ENCODE data around the gene GCN1.
"Not testable (repeated sequence)": the region's sequence is repeated elsewhere in the genome, so short reads cannot be mapped to it uniquely, and the experiment has no call there.

GCN1 gene

DNA sequence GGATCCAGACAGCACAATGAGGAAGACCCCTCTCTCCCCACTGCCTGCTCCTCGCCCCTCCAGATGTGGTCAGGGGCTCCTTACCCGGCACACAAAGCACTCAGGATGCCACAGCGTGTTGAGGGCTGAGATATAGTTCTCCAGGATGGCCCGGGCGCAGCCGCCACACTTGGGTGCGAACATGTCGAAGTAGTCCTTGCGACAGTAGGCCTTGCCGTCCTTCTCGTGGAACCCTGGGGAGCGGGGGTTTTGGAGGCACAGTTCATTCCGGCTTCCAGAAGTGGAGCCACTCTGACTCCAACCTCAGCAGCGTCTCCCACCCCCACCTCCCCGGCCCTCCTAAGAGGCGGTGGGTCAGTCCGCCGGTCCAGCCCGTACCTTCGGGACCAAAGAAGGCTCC is 19.2 kb upstream of the GCN1 start:
- DNase-seq (ENCODE audit: low read depth in 3 of 3) = no peak

DNA sequence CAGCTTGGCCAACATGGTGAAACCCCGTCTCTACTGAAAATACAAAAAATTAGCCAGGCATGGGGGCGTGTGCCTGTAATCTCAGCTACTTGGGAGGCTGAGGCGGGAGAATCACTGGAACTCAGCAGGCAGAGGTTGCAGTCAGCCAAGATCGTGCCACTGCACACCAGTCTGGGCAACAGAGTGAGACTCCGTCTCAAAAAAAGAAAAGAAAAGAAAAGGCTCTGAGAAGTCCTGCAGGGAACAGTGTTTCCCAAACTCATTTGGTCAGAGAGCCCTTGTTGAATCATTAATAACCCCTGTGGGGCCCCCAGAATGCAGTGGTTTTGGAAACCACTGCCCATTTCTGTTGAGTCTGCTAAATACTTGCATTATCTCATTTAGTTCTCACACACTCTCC is 18.7 kb upstream of the GCN1 start:
- not testable (repeated sequence) for DNase-seq (ENCODE audit: low read depth in 3 of 3)

DNA sequence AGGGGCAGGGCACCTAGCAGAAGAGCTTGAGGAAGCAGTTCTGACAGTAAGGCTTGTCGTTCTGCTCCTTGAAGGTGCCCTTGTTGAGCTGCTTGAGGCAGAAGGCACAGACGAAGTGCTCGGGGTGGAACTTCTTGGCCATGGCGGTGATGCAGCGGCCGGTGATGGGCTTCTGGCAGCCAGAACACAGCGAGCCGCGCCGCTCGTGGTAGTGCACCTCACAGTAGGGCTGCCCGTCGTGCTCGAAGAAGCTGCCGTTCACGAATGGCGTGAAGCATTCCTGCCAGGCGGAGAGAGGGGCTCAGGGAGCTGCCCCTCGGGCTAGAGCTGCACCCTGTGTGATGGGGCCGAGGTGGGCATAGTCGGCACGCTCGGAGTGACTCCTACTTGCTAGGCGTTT is 17.8 kb upstream of the GCN1 start:
- no peak for DNase-seq (ENCODE audit: low read depth in 3 of 3)

DNA sequence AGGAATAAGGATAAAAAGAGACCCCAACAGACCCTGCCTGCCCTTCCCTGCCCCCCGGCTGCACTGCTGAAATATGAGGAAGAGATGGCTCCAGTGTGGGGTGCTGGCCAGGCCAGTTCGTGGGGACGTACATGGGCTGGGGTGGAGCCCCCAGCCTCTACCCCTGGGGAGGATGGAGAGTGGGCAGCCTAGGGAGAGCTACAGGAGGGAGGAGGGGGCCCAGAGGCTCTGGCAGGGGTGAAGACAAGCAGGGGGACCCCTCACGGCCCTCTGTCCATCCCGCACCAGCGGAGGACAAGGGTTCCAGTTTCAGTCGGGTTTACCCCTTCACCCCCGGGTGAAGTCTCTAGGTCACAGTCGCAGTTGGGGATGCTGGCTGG is 17.4 kb upstream of the GCN1 start:
- DNase-seq (ENCODE audit: low read depth in 3 of 3) = no peak

DNA sequence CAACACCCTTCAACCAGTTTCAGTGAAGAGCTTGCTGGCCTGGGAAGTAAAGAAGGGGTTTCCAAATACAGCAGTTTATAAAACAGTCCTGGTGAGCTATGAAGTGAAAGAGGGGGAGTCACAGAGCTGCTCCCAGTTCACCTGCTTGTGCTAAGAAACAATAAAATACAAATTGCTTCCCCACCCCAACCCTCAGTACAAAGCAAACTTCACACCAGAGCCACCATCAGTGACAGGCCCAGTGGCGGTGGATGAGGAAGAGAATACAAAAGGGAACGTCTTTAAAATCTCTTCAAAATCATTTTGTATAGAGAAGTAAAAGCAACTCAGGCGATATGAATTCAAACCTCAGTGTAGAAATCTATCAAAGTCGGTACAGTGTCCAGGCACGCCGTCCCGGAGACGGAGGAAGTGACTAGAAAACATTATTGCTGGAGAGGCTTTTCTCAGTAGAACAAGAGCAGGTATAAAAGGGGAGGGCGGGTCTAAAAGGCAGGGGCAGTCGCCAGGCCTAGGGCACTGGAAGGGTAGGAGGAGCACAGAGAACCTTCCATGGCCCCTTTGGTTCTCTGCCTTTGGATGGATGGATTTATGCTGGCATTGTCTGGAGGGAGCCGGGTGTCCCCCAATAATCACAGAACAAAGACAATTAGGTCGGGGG is 16.9 kb upstream of the GCN1 start:
- DNase-seq (ENCODE audit: low read depth in 3 of 3) = no peak

DNA sequence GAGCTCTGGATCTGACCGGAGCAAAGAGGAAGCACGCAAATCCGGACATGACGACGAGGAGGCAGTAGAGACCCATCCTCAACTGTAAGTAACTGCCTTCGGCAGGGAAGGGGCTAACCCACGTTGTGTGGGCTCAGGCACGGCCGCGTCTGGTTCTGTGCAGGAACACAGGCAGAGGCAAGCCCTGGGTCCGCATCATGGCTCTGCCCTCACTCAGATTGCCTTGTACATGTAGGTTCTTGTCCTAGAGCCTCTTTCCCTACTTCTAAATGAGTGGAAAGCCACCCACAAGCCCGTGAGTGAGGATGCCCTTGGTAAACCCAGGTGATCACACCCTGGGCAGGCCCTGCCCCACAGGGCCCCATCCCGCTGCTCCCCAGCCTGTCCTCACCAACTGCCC is 15.3 kb upstream of the GCN1 start:
- DNase-seq (ENCODE audit: low read depth in 3 of 3) = no peak

DNA sequence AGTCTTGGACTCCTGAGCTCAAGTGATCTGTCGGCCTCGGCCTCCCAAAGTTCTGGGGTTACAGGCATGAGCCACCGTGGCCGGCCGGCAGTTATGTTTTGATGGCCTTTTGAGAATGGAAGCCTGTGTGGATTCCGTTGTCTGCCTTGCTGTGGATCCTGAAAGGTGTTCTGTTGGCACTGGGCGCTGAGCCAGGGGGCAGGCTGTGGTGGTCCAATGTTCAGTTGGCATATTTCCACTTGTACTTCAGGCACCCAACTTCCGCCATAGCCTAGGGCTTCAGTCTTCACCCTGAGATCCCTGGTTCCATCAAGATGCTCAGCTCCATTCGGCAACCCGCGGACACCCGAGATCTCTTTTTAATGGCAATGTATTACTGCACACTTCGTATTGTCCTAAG is 12.7 kb upstream of the GCN1 start:
- no peak for DNase-seq (ENCODE audit: low read depth in 3 of 3)

DNA sequence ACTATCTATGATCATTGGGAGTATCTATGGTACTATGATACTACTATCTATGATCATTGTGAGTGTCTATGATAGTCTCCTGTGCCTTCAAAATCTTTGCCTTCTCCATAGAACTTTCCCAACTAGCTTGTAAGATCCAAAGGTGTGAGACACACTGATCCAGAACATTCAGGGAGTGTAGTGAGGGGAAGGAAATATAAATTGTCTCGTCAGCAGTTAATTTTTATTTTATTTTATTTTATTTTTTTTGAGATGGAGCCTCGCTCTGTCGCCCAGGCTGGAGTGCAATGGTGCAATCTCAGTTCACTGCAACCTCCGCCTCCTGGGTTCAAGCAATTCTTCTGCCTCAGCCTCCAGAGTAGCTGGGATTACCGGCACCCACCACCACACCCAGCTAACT is 12.3 kb upstream of the GCN1 start:
- not testable (repeated sequence) for DNase-seq (ENCODE audit: low read depth in 3 of 3)

DNA sequence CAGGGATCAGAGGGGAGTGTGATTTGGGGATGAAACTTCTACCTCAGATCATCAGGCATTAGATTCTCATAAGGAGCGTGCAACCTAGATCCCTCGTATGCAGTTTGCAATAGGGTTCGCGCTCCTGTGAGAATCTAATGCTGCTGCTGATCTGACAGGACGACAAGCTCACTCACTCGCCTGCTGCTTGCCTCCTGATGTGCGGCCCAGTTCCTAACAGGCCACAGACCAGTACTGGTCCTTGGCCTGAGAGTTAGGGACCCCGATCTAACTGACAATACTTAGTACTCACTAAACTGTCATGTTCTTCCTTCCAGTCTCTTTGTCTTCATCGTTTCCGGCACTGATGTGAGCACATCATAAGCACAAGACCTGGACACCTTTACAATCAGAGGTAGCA is 11.7 kb upstream of the GCN1 start:
- no peak for DNase-seq (ENCODE audit: low read depth in 3 of 3)

DNA sequence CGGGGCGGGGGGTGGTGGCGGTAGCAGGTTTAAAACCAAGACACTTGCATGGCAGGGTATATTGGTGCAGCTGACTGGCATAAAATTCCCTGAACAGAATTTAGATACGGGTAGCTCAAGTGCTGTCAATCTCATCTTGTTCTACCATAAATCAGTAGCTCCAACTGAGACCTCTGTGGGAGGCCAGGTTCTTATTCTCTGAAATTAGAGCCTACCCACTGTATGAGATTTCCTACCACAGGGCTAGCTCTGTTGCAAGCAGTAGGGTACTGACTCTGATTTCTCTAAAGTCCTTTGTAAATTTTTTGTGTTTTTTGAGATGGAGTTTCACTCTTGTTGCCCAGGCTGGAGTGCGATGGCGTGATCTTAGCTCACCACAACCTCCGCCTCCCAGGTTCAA is 9.7 kb upstream of the GCN1 start:
- no peak for DNase-seq (ENCODE audit: low read depth in 3 of 3)

DNA sequence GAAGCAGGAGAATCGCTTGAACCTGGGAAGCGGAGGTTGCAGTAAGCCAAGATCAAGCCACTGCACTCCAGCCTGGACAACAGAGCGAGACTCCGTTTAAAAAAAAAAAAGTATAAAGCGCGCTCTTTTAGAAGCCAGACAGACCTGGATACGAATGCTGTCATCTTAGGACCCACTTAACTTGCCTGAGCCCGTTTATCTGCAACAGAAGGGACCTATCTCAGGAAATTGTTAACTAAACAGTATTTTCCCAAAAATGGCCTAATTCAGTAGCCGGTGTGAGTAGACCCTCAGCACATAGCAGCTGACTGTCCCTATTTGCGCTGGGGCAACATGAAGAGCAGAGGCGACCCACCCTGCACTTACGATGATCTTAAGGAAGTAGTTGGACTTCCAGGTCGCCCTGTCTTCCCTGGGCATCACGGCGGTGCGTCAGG is 5.9 kb upstream of the GCN1 start:
- DNase-seq (ENCODE audit: low read depth in 3 of 3) = no peak

DNA sequence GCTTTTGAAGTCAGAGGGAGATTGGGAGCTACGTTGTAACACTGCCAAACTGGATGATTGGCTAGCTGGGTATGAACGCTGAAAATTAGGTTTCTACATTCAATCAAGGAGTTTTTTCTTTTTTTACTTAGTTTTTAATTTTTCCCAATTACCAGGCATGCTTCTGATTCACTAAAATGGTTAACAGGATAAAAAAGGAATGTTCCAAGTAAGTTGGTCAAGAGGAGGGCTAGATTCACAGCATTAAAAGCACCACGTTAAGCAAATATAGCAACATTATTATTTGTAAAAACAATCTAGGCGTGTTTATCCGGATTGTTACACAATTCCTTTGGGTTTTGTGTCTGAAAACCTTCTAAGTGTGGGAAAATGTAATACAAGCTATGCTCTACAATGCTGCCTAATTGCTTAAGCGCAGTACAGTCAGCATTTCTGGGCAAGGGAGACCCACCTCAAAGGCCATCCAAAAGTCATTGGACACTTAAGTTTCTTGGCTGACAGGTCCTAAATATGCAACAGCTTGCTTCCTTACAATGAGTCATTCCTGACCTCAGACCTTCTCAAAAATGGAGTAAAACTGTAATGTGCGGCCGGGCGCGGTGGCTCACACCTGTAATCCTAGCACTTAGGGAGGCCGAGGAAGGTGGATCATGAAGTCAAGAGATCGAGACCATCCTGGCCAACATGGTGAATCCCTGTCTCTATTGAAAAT is 5.2 kb upstream of the GCN1 start:
- DNase-seq (ENCODE audit: low read depth in 3 of 3) = no peak

DNA sequence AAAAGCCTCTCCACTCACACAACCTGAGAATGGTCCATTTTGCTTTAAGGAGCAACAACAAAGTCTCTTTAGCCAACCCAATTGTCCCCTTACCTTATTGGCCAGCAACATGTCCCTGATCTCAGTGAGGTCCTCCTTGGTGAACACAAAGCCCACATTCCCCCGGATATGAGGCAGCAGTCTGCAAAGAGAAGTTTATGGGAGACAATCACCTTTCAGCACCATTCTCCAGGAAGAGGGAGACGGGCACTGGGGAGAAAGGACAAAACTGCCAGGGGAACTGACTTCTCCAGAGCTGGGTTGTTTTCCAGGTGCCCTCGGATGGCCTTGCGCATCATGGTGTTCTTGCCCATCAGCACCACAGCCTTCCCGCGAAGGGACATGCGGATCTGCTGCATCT is 4.5 kb upstream of the GCN1 start:
- no peak for DNase-seq (ENCODE audit: low read depth in 3 of 3)

DNA sequence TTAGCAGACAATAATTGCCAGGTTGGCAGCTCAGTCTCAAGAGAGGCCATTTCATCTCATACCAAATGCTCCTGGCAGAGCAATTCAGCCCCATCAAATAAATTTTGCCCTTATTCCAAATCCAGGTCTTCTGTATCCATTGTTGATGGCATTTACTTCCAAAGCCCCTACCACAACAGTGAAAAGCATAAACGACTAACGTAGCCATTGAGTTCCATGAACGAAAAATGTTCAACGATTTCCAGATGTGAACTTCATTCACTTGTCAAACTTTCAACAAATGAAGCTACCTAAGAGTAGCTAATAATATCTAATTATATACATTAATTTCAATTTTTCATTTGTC is 3.0 kb upstream of the GCN1 start:
- DNase-seq (ENCODE audit: low read depth in 3 of 3) = no peak

DNA sequence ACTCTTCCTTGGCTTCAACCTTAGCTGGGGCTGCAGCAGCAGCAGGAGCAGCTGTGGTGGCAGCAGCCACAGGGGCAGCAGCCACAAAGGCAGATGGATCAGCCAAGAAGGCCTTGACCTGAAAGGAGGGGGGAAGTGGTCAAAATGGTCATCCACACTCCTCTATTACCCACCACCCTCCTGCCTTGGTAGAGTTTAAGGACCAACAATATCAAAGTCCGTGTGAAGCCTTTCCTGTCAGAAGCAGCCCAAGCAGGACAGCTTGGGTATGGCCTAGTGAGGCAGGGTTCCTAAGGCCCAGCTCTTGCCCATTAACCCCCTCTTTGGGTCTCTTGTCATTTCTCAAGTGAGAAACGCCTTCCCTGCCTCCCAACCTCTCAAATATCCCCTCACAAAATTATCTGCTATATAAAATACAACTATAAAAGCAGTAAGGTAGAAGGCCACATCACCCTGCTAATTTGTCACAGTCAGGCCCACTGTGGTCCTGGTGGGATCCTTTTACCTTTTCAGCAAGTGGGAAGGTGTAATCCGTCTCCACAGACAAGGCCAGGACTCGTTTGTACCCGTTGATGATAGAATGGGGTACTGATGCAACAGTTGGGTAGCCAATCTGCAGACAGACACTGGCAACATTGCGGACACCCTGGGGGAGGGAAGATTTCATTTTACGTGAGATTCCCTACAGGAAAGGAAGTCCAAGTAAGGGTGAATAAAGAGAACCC is 2.5 kb upstream of the GCN1 start:
- not testable (repeated sequence) for DNase-seq (ENCODE audit: low read depth in 3 of 3)

DNA sequence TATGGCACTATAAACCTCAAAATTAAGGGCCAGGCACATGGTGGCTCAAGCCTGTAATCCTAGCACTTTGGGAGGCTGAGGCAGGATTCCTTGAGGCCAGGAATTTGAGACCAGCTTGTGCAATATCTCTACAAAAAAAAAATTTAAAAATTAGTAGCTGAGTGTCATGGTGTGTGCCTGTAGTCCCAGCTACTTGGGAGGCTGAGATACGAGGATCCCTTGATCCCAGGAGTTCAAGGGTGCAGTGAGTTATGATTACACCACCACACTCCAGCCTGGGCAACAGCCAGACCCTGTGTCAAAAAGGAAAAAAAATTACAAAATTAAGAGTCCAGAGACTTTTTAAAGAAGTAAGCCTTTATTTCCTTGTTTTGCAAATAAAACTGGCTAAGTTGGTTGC is 1.8 kb upstream of the GCN1 start:
- no peak for DNase-seq (ENCODE audit: low read depth in 3 of 3)

DNA sequence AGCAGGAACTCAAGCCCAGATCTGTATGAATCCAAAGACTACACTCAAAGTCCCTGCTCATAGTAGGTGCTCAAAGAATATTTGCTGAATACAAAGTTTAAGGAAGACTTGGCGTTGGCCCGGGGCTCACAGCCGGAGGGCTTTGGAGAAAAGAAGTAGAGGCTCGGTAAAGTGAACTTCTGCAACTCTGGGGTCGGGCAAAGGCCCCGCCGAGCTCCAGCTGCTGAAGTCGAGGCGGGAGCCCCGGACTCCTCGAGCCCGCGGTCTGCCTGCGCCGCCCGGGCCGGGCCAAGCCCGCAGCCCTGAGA is 335 bp downstream of the GCN1 start:
- DNase-seq (ENCODE audit: low read depth in 3 of 3) = no peak

DNA sequence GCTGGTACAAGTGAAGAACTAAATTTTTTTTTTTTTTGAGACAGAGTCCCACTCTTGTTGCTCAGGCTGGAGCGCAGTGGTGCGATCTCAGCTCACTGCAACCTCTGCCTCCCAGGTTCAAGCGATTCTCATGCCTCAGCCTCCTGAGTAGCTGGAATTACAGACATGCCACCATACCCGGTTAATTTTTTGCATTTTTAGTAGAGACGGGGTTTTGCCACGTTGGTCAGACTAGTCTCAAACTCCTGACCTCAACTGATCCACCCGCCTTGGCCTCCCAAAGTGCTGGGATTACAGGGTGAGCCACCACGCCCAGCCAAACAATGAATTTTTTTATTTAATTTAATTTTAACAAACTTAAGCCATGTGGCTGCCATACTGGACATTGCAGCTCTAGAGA is 1.2 kb downstream of the GCN1 start:
- not testable (repeated sequence) for DNase-seq (ENCODE audit: low read depth in 3 of 3)

DNA sequence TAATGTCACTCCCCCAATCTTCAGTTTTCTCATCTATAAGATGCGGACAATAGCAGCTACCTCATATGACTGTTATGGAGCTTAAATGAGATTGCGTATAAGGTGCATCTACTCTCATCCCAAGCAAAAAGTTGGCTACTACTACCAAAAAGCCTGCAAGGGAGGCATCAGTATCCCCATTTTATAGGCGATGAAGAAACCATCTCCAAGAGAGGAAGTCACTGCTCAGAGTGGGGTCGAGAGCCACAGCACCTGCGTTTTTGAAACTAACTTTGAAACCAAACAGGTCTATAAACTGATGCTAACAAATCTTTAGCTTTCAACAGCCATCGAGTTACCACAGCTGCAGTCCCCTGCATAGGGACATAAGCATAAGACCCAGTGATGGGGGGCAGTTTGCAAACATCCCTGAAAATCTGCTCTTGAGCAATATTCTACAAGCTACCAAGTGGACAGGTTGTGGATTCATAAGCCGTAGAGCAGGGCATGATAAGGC is 3.5 kb downstream of the GCN1 start:
- no peak for DNase-seq (ENCODE audit: low read depth in 3 of 3)

DNA sequence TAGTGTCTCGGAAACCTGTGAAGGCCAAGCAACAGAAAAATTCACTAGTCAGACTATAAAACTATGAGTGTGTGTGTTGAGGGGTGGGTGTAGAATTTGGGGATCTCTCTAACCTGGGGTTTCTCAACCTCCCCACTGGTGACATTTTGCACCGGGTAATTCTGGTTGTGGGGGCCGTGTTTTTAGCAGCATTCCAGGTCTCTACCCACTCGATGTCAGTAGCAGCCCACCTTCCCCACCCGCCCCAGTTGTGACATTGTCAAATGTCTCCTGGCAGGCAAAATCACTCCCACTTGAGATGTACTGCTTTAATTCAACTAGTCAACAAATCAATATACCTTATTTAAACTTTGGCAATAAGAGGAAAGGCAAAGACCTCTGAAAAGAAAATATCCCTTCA is 4.1 kb downstream of the GCN1 start:
- DNase-seq (ENCODE audit: low read depth in 3 of 3) = no peak

DNA sequence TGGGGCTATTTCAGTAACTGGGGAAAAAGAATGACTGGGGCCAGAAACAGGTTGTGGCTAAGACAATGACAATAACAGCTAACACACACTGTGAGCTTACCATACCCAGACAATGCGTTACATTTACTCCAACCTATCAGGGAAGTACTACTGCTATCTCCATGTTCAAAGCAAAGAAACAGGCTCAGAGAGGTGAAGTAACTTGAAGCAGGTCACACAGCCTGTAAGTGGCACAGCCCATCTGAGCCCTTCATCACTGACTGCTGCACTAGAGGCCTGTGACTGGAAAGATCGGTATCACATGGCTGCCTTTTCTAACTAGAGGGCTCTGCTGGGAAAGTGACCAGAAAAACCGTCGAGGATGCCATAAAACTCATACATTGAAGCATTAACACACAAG is 7.9 kb downstream of the GCN1 start:
- no peak for DNase-seq (ENCODE audit: low read depth in 3 of 3)

DNA sequence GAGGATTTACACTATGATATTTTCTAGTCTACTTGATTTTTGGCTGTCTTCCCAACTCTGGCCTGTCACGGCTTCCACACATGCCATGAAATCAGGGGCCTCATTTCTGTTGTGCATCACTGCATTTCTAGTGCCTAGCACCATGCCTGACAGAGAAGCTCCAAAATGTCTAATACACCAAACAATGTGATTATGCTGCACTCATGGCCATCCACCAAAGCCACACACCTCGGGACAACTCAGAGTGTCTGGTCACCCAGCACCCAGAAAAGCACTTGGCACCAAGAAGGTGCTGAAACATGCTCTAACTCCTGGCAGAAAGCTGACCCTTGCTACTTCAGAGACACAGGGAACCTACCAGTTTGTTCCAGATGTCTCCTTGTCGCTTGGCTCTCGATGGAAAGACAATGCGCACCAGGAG is 11.3 kb downstream of the GCN1 start:
- DNase-seq (ENCODE audit: low read depth in 3 of 3) = no peak

DNA sequence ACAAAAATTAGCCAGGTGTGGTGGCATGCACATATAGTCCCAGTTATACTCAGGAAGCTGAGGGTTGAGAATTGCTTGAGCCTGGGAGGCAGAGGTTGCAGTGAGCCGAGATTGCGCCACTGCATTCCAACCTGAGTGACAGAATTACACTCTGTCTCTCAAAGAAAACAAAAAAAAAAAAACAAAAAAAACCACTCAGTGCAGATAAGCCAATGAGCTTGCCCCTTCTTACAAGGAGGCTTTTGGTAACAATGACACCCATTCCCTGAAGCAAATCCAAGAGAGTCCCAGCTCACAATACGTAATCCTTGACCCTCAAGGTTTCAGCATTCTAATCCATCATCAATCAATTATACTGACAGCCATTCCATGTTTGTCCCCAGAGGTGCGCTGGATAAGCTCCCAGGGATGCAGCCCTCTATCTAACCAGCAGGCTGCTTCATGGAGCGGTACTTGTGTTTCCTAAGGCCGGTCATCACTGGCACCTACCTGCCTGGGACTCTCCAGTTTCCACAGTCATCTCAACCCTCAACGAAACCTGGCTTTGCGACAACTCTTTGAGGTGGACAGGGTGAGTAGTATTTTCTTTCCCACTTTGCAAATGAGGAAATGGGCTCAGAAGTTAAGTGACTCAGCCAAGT is 12.4 kb downstream of the GCN1 start:
- no peak for DNase-seq (ENCODE audit: low read depth in 3 of 3)
